ENCODE results near the gene NNT.
"Not testable (repeated sequence)": the region's sequence is repeated elsewhere in the genome, so short reads cannot be mapped to it uniquely, and the experiment has no call there.

Gene NNT

GRCh38 chr5:43634621-43635020 is 31.6 kb downstream of the NNT start:
- no peak for DNase-seq

- no peak for DNase-seq
Measured at GRCh38 chr5:43635374-43635773, 32.4 kb downstream of the NNT start.

DNA sequence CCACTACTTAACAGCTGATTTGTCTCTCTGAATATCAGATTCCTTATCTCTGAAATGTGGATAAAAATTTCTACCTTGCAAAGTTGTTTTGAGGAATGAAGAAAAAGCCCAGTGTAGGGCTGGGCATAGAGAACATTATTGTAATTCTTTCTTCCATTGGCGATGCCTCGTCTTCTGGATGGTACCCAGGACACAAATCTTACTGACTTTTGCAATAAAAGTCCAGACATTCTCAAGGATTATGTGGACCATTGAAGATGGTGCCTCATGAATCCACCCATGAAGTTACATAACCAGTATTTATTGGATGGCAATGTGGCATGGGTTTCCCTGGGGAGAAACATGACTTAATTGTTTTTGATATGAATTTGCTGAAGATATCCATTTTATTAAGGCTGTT is 33.1 kb downstream of the NNT start:
- no peak for DNase-seq

DNA sequence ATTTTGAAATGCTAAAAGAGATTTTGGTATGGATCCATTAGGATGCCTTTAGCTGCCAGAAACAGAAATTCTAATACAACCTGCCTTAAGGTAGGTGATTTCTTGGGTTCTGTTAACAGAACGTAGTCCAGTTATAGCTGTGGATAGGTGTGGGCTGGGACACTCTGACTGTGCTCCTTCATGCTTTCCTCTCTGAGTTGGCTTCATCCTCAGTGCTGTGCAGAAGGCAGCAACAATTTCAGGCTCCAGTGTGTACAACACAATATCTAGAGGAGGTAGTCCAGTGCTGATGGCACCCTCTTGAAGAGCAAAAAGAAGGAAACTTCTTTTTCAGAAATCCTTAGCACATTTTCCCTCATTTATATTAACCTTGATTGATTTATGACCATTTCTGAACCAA is 34.4 kb downstream of the NNT start:
- DNase-seq = no peak

DNA sequence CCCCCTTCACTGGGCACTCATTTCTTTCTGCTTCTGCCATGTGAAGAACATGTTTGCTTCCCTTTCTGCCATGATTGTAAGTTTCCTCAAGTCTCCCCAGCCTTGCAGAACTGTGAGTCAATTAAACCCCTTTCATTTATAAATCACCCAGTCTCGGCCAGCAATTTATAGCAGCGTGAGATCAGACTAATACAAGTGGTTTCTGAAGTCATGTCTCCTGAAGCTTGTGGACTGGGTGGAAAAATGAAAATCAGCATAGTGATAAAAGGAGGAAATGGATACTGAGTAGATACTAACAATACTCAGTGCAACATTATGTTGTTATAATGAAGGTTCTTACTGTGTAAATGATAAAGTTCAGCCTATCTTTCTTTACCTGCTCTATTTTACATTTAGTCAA is 35.1 kb downstream of the NNT start:
- no peak for DNase-seq

DNA sequence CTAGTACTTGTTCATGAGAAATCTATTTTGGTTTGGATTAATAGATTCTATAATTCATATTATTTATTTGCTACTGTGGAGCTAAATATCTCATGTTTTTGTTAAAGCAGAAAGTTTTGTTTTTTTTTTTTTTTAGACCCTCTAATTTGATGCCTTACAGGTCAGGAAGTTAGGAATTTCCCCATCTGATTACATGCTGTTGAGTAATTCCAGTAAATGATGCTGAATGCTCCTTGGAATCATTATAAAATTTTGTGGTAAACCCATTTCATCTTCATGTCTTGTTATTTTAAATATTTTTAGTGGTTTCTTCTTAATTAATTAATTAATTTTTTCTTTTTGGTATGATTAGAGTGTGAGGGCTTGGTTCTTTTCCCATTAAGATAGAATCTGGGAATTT is 35.6 kb downstream of the NNT start:
- DNase-seq = no peak

DNA sequence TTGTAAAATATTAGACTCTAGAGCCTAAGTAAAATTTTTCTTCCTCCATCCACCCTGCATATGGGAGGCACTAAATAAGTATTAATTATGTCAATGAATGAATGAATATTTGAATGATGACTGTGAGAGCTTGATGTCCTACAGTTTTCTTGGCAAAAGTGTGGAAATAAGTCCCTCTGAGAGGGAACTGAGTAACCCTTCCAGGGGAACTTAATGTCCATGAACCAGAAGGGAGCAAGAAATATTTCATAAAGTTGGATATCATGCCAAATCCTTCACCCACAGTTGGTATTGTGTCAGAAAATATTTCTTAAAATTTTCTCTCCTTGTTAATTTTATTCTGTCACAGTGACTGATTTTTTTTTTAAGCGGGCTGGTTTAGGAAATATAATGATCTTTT is 36.6 kb downstream of the NNT start:
- no peak for DNase-seq

DNA sequence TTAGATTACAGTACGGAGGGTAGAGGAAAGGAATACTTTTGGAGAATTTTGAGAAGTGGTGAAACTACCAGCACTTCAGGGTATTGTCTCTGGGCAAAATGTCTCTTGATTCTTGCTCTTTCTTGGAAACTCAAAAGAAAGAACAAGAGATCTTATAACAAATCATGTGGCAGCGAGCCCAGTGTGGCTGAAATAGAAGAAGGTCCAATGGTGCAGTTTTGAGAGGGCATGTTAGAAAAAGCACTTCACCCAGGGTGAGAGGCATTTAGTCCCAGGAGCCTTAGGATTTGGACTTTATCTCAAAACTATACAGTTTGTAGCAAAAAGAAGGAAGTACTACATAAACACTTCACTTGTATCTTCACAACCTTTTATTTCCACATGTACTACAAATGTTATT is 39.4 kb downstream of the NNT start:
- no peak for DNase-seq

DNA sequence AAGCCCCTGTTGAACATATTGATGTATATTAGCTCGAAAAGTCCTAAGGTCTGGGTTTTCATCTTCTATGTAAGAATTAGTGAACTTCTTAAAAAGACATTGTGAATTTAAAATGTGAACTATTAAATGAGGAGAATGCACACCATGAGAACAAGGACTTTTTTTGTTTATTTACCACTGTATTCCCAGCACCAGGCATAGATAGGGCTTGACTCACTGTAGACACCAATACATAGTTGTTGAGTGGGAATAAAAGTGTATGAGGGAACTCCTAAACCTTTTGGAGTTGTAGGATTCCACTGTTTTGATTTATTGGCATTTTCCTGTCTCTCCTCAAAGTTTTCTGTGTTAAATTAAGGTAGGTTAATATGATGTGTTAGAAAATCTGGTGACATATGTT is 40.3 kb downstream of the NNT start:
- DNase-seq = no peak

DNA sequence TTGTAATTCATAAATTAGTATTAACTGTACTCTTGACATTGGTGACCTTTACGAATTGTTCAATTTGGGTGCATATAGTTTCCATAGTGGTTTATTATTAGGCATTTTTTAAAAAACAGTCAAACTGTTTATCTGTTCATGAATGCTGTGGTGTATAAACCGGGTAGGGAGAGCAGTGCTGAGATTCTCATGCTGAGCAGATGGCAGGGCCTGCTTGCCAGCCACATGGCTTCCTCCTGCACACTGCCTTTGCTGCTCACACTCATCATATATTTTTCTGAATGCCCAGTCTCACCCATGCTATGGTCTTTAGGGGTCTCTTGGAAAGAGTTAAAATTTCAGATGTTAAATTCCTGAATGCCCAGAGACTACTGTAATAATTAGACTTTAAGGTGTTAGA is 40.8 kb downstream of the NNT start:
- DNase-seq = no peak

DNA sequence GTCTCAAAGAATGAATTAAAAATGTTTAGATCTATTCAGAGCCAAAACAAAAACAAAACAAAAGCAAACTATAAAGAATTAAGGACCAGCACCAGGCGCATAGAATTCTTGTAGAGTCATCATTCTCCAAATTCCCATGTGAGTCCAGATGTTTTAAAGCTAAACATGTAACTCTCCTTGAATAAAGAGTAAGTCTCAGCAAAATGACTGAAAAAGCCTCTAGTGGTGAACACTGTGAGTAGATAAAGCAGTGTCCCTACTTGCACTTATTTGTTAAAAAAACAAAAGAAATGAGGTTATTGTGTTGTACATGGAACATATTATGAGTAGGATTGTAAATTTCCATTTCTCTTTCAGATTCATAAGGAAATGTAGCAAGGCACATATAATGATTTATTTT is 44.0 kb downstream of the NNT start:
- no peak for DNase-seq

- no peak for DNase-seq
Measured at GRCh38 chr5:43647789-43648188, 44.8 kb downstream of the NNT start.

DNA sequence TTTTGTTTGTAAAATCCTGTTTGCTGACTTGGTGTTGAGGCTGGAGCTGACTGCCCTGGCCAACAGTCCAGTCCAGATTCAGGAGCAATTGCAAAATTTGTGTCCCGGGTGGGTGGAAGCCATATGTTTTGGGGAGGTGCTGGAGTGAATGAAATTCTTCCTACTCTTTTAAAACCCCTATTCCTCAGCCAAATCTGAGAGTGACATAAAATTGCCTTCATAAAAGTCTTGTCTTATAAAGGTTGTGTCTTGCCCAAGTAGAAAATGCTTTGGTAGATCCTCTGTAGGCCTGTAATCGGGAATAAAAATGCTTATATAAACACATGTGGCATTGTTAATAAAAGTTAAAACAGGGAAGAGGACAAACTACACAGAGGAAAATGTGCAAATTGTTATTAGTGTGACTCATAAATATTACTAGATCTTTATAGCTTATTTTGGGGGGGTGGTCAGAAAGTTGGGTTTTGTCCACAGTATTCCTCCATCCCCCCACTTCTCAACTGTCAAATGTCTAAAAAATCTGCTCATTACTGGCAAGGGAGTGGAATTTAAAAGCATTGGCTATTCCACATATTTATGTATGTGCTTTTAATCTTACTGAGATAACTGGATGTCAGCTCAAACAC is 45.6 kb downstream of the NNT start:
- DNase-seq = no peak

DNA sequence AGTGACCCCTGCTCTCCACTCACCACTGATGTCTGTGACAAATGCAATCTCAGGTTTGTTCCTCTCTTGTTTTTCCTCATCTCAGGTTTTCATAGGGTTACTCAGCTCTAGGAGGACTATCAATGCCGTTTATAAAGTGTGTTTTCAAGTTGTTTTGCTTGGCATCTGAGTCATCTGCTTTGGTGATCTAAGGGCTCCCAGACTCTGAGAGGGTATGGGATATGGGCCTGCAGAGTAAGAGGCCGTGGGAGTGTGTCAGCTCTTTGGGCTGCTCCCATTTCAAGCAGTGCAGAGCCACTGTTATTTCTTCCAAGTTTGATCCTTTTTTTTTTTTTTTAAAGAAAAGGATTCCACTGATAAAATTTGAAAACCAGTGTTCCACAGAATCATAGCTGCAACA is 46.3 kb downstream of the NNT start:
- no peak for DNase-seq

- DNase-seq = no peak
Measured at GRCh38 chr5:43652537-43653302, 49.7 kb downstream of the NNT start.

- no peak for DNase-seq
Measured at GRCh38 chr5:43658509-43658908, 55.5 kb downstream of the NNT start.

DNA sequence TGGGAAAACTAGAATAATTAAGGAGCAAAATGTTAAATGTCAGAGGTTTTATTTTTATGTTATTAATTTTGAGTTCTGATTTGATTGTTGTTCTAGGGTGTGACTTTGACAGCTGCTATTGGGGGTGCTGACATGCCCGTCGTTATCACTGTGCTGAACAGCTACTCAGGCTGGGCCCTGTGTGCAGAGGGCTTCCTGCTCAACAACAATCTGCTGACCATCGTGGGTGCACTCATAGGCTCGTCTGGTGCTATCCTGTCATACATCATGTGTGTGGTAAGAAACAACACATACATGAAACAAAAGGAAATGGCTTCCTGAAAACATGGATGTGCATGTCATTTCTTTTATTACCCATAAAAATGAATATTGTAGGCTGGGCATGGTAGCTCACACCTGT is 56.1 kb downstream of the NNT start:
- no peak for DNase-seq

- DNase-seq = no peak
Measured at GRCh38 chr5:43661102-43661501, 58.1 kb downstream of the NNT start.

- DNase-seq = no peak
Measured at GRCh38 chr5:43663916-43664315, 60.9 kb downstream of the NNT start.

DNA sequence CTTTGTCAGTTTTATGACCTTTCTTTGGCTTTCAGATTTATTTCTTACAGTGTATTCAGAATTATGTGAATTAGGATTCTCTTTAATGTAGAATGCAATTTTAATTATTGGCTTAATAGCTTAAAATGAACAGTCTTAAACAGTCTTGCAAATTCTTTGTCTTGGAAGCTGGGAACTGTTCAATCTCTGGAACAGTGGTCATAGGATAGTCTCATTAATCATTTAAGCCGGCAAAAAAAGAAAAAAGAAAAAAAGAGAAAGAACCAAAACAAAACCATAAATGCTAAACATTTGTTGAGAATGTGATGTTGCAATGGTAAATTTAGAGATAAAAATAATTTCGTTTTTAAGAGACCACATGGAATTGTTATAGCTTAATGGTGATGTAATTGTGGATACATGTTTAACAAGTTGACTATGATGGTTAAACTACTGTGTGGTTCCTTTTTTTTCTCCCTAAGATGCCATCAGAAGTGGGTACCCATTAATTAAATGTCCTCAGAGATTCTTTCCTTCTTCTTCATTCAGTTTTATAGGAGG is 61.6 kb downstream of the NNT start:
- DNase-seq = no peak

DNA sequence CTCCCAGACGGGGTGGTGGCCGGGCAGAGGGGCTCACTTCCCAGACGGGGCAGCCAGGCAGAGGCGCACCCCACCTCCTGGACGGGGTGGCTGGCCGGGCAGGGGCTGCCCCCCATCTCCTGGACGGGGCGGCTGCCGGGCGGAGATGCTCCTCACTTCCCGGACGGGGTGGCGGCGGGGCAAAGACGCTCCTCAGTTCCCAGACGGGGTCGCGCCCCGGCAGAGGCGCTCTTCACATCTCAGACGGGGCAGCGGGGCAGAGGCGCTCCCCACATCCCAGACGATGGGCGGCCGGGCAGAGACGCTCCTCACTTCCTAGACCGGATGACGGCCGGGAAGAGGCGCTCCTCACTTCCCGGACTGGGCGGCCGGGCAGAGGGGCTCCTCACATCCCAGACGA is 62.8 kb downstream of the NNT start:
- not testable (repeated sequence) for DNase-seq

DNA sequence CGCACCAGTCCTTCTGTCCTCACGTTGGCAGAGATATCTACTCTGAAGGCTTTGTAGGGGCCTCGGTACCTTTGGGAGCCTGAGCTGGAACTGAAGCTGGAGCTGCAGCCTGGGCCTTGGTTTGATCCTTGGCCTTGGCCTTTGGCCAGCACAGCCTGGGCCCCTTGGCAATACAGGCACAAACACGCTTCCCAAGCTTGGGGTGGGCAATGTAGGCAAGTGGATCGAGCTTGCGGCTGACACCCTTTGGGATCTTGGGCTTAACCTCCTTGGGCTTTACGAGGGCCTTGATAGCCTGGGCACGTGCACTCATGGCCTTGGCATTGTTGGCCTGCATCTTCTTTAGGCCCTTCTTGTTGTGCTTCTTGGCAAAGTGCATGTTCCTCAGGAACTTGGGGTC is 63.7 kb downstream of the NNT start:
- not testable (repeated sequence) for DNase-seq

- DNase-seq = not testable (repeated sequence)
Measured at GRCh38 chr5:43667379-43667778, 64.4 kb downstream of the NNT start.

DNA sequence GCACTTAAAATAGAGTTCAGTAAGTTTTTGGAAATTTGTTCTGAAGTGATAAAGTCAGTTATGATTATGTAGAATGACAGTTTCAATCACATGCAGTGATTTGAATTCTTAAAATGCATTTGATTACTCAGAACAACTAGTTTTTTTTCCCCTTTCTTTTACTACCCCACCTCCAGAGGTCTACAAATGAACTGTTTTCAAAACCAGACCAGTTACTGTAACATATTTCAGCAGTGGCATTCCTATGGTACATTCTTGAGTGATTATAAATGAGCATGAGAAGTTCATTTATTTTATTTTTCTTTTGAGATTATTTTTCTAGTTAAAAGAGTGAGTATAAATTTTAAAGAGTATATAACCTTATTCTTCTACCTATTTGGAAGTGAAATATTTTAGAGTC is 71.6 kb downstream of the NNT start:
- no peak for DNase-seq

DNA sequence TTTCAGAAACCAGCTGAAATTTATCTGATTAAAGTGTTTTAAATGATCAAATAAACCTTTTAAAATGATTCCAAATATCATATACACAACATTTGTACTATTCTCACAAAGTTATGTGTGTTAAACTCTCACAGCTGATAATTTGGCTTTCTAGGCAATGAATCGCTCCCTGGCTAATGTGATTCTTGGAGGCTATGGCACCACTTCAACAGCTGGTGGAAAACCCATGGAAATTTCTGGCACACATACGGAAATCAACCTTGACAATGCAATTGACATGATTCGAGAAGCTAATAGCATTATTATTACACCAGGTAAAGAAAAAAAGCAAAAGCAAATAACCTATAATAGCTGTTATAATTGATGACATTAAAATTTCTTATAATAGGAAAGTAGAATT is 72.4 kb downstream of the NNT start:
- no peak for DNase-seq
